Measurements from ENCODE around the gene WDR17. TPM values are rescaled to one million over a fixed set of nuclear protein-coding genes. Genes with fewer than 3 reads are reported as not detected.

Gene WDR17
- polyA plus RNA-seq, 1 experiment: 1.2 TPM

GRCh38 chr4:176186671-176187395, 121.2 kb downstream of the WDR17 start:
- Histone ChIP-seq H3K27ac (ENCODE audit: low read depth, low read length) (no peak overlapping the region), H3K4me3 (ENCODE audit: low read depth, low read length) (no peak overlapping the region), H3K9me3 (ENCODE audit: control insufficient read depth, insufficient read depth, low read length) (no peaks in the 10 kb centered on the region), H3K27me3 (ENCODE audit: control insufficient read depth, insufficient read depth, low read length) (no peaks in the 10 kb centered on the region)
- no peak for DNase-seq (ENCODE audit: low read depth, low spot score)
- TF ChIP-seq, protein P1, sequence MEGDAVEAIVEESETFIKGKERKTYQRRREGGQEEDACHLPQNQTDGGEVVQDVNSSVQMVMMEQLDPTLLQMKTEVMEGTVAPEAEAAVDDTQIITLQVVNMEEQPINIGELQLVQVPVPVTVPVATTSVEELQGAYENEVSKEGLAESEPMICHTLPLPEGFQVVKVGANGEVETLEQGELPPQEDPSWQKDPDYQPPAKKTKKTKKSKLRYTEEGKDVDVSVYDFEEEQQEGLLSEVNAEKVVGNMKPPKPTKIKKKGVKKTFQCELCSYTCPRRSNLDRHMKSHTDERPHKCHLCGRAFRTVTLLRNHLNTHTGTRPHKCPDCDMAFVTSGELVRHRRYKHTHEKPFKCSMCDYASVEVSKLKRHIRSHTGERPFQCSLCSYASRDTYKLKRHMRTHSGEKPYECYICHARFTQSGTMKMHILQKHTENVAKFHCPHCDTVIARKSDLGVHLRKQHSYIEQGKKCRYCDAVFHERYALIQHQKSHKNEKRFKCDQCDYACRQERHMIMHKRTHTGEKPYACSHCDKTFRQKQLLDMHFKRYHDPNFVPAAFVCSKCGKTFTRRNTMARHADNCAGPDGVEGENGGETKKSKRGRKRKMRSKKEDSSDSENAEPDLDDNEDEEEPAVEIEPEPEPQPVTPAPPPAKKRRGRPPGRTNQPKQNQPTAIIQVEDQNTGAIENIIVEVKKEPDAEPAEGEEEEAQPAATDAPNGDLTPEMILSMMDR (IDR thresholded peaks at IDR 0.05; ENCODE audit: low read depth, low read length): no peak
- ChIA-PET CTCF (no interaction called here), POLR2A (no interaction called here)

- CTCF ChIA-PET: no interaction called here
- DNase-seq (ENCODE audit: low read depth, low spot score): no peak
Measured at GRCh38 chr4:176187624-176188023, 122.0 kb downstream of the WDR17 start.

DNA sequence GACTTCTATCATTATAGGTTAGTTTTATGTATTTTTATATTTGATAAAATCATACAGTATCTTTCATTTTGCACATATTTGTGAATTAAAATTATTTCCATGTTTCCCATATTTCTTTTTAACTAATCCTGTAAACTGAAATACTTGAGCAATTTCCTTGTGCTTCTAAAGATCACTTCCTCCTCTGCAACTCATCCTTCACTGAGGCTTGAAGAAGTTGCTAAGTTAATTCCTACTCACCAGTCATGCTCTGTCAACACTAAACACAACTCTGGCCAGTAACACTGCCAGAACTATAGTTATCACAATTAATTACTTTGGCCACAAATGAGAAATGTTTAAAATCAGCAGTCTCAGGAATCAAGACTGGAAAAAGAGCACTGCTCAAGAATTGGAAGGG, 123.0 kb downstream of the WDR17 start:
- no peak overlapping the region for H3K27ac ChIP-seq (ENCODE audit: low read depth, low read length)
- H3K4me3 ChIP-seq (ENCODE audit: low read depth, low read length): no peak overlapping the region
- DNase-seq (ENCODE audit: low read depth, low spot score): no peak
- TF ChIP-seq, protein P1 (IDR thresholded peaks at IDR 0.05; ENCODE audit: low read depth, low read length): no peak
- H3K9me3 ChIP-seq (ENCODE audit: control insufficient read depth, insufficient read depth, low read length): no peaks in the 10 kb centered on the region
- CTCF ChIA-PET: no interaction called here
- POLR2A ChIA-PET: no interaction called here
- no peaks in the 10 kb centered on the region for H3K27me3 ChIP-seq (ENCODE audit: control insufficient read depth, insufficient read depth, low read length)

More at GRCh38 chr4:176187624-176188023, 122.0 kb downstream of the WDR17 start:
- no peaks in the 10 kb centered on the region for H3K27me3 ChIP-seq (ENCODE audit: control insufficient read depth, insufficient read depth, low read length)
- no peaks in the 10 kb centered on the region for H3K9me3 ChIP-seq (ENCODE audit: control insufficient read depth, insufficient read depth, low read length)
- POLR2A ChIA-PET: no interaction called here
- TF ChIP-seq, protein P1 (IDR thresholded peaks at IDR 0.05; ENCODE audit: low read depth, low read length): no peak
- no peak overlapping the region for H3K27ac ChIP-seq (ENCODE audit: low read depth, low read length)
- no peak overlapping the region for H3K4me3 ChIP-seq (ENCODE audit: low read depth, low read length)

GRCh38 chr4:176189891-176190795, 124.5 kb downstream of the WDR17 start:
- TF ChIP-seq, protein P1 (IDR thresholded peaks at IDR 0.05; ENCODE audit: low read depth, low read length): no peak
- no peak overlapping the region for H3K27ac ChIP-seq (ENCODE audit: low read depth, low read length)

GRCh38 chr4:176191974-176192373, 126.3 kb downstream of the WDR17 start:
- Histone ChIP-seq H3K9me3 (ENCODE audit: control insufficient read depth, insufficient read depth, low read length) (no peaks in the 10 kb centered on the region), H3K4me3 (ENCODE audit: low read depth, low read length) (no peak overlapping the region), H3K27ac (ENCODE audit: low read depth, low read length) (no peak overlapping the region), H3K27me3 (ENCODE audit: control insufficient read depth, insufficient read depth, low read length) (no peaks in the 10 kb centered on the region)
- ChIA-PET CTCF (no interaction called here), POLR2A (no interaction called here)
- TF ChIP-seq, protein P1 (IDR thresholded peaks at IDR 0.05; ENCODE audit: low read depth, low read length): no peak
- no peak for DNase-seq (ENCODE audit: low read depth, low spot score)

More at GRCh38 chr4:176189891-176190795, 124.5 kb downstream of the WDR17 start:
- DNase-seq (ENCODE audit: low read depth, low spot score): no peak
- CTCF ChIA-PET: no interaction called here
- Histone ChIP-seq H3K27me3 (ENCODE audit: control insufficient read depth, insufficient read depth, low read length) (no peaks in the 10 kb centered on the region), H3K9me3 (ENCODE audit: control insufficient read depth, insufficient read depth, low read length) (no peaks in the 10 kb centered on the region), H3K4me3 (ENCODE audit: low read depth, low read length) (no peak overlapping the region)
- POLR2A ChIA-PET: no interaction called here

Data from AG04450 (cell line).